K562 (cell line): Measurements from ENCODE around the gene SKIDA1. TPM values are rescaled to one million over a fixed set of nuclear protein-coding genes. Genes with fewer than 3 reads are reported as not detected.

Experiments
- ATAC-seq: fragments of 200-7000 bp; cut with Tn5 transposase; 3 replicates; pipeline ENCODE4 v1.9.1; 2020; ENCODE audit warnings: moderate library complexity
- BruUV-seq: library from RNA; stranded (reverse); fragments of 400-500 nt; replicated peaks from 2 replicates; lab custom pipeline; 2021; lab: Mats Ljungman, UMichigan
- CTCF ChIA-PET: fragments of 300-600 bp; formaldehyde crosslinking; extraction: SDS; loops from one replicate; lab custom pipeline; 2021; ENCODE audit warnings: low intra/inter-chr PET ratio; lab: Yijun Ruan, JAX
- POLR2A ChIA-PET: fragments of 300-600, 350-650 bp; sonication (Branson Sonifier 250); formaldehyde crosslinking; extraction: SDS; loops from one replicate; lab custom pipeline; 2021; ENCODE audit warnings: antibody characterized with exemption, inconsistent platforms; lab: Yijun Ruan, JAX
- DNase-seq, 4 experiments: peaks; one replicate each; pipeline versions ENCODE4 v3.0.0 to v3.0.0-alpha.2; 2011 to 2018; ENCODE audit warnings: low spot score in 3 of 4, mixed read lengths in 3 of 4; ENCODE audit errors: extremely low read depth in 1 of 4
- FAIRE-seq: peaks from 2 replicates; lab custom pipeline; 2011; peaks lifted over from hg19 to GRCh38; lab: Jason Lieb, UNC
- H2AFZ ChIP-seq: 2 replicates; pipeline ENCODE4 v1.6.0; 2011; ENCODE audit warnings: low read depth, low read length, control low read depth, inconsistent platforms
- H3K27ac ChIP-seq: fragments of 200-600 bp; 3 replicates; pipeline ENCODE4 v1.8.0; 2011; ENCODE audit warnings: low read depth, mild to moderate bottlenecking, control low read depth, inconsistent platforms, low read length, moderate library complexity, mixed read lengths; ENCODE audit errors: extremely low read depth
- H3K27me3 ChIP-seq, 2 experiments: fragments of 300-600 bp in 1 of 2; 2 replicates in 1 of 2; 3 replicates in 1 of 2; pipeline versions ENCODE4 v1.6.0 to v1.8.0; 2011; ENCODE audit warnings: inconsistent platforms in 2 of 2, low read length in 2 of 2, mild to moderate bottlenecking in 1 of 2, mixed read lengths in 1 of 2, moderate library complexity in 1 of 2; ENCODE audit not compliant: control insufficient read depth in 2 of 2, insufficient read depth in 2 of 2
- H3K36me3 ChIP-seq: fragments of 300-600 bp; 3 replicates; pipeline ENCODE4 v1.8.0; 2011; ENCODE audit warnings: mild to moderate bottlenecking, low read length, inconsistent platforms; ENCODE audit not compliant: control insufficient read depth, insufficient read depth
- H3K4me1 ChIP-seq, 2 experiments: fragments of 200-600 bp in 1 of 2; replicated peaks in 1 of 2; 2 replicates in 1 of 2; 3 replicates in 1 of 2; pipeline versions ENCODE4 v1.5.1 to v1.8.0; 2011; ENCODE audit warnings: inconsistent platforms in 2 of 2, low read length in 2 of 2, mild to moderate bottlenecking in 1 of 2, mixed read lengths in 1 of 2, moderate library complexity in 1 of 2; ENCODE audit not compliant: control insufficient read depth in 2 of 2, insufficient read depth in 2 of 2
- H3K4me2 ChIP-seq: 2 replicates; pipeline ENCODE4 v1.6.1; 2011; ENCODE audit warnings: low read length, control low read depth, inconsistent platforms, mixed read lengths; ENCODE audit not compliant: insufficient read depth
- H3K4me3 ChIP-seq: fragments of 200-600 bp; sonication (generic), shearing (Covaris generic); 2 replicates; pipeline ENCODE4 v1.5.1; 2016; ENCODE audit warnings: control low read depth, inconsistent platforms
- H3K79me2 ChIP-seq: fragments of 200-600 bp; 3 replicates; pipeline ENCODE4 v1.8.0; 2011; ENCODE audit warnings: low read length, inconsistent platforms; ENCODE audit not compliant: control insufficient read depth, insufficient read depth
- H3K9ac ChIP-seq, 2 experiments: 2 replicates each; pipeline versions ENCODE4 v1.6.0 to v1.6.1; 2011; ENCODE audit warnings: low read depth in 2 of 2, low read length in 2 of 2, control low read depth in 1 of 2, inconsistent platforms in 1 of 2, mild to moderate bottlenecking in 1 of 2, mixed read lengths in 1 of 2; ENCODE audit not compliant: insufficient read depth in 1 of 2
- H3K9me1 ChIP-seq: one replicate; pipeline ENCODE4 v1.6.0; 2011; ENCODE audit warnings: inconsistent platforms, mild to moderate bottlenecking, low read length, moderate library complexity; ENCODE audit not compliant: control insufficient read depth, insufficient read depth
- H3K9me3 ChIP-seq: replicated peaks from 2 replicates; pipeline ENCODE4 v1.5.1; 2011; ENCODE audit warnings: low read depth, low read length, inconsistent platforms; ENCODE audit not compliant: control insufficient read depth, insufficient read depth
- H4K20me1 ChIP-seq: replicated peaks from 2 replicates; pipeline ENCODE4 v1.6.1; 2011; ENCODE audit warnings: low read length, inconsistent platforms, mixed read lengths; ENCODE audit not compliant: control insufficient read depth, insufficient read depth
- FOXK1 ChIP-seq: sonication (generic); formaldehyde crosslinking; IDR thresholded peaks from 2 replicates; pipeline ENCODE4 v1.8.0; 2022; ENCODE audit warnings: missing genetic modification reagents, mild to moderate bottlenecking, borderline replicate concordance
- FUS ChIP-seq: fragments of 200-400 bp; formaldehyde crosslinking; optimal IDR thresholded peaks from 2 replicates; pipeline ENCODE3; 2017; ENCODE audit warnings: low read depth, low read length
- MED1 ChIP-seq: sonication (generic); formaldehyde crosslinking; IDR thresholded peaks from 2 replicates; pipeline ENCODE4 v1.8.1; 2023; ENCODE audit warnings: missing genetic modification reagents, borderline replicate concordance
- NCOA2 ChIP-seq, 2 experiments: fragments of 450-650 bp; IDR thresholded peaks; 2 replicates each; pipeline ENCODE4 v1.6.1; 2018; ENCODE audit warnings: mild to moderate bottlenecking in 2 of 2, moderate library complexity in 1 of 2; ENCODE audit not compliant: partially characterized antibody in 2 of 2
- TBL1XR1 ChIP-seq, 2 experiments: IDR thresholded peaks; 2 replicates each; pipeline ENCODE4 v1.6.1; 2012; ENCODE audit warnings: improper control_type of control experiment in 2 of 2, low read length in 2 of 2, mild to moderate bottlenecking in 1 of 2
- TRIM28 ChIP-seq: fragments of 450-650 bp; IDR thresholded peaks from 2 replicates; pipeline ENCODE4 v1.6.1; 2017
- ZNF551 ChIP-seq: fragments of 250-450 bp; sonication (Bioruptor Pico); IDR thresholded peaks from 2 replicates; pipeline ENCODE4 v1.5.0; 2021; ENCODE audit warnings: mild to moderate bottlenecking, moderate library complexity
- WGBS: fragments of 100-300 bp; shearing (Covaris generic); methylation state at CpG from one replicate; pipeline ENCODE4 v1.1.6; 2016; ENCODE audit warnings: low coverage, mixed read lengths; ENCODE audit not compliant: insufficient coverage; ENCODE audit errors: missing lambda C conversion rate; 5-methylcytosine and 5-hydroxymethylcytosine counted together
- in situ Hi-C: fragments of 300-500 bp; cut with MboI; formaldehyde crosslinking; loops from 4 replicates; pipeline ENCODE4 v1.15.0; 2018; ENCODE audit warnings: inconsistent platforms, mixed read lengths
- intact Hi-C: fragments of 100-400 bp; cut with micrococcal nuclease; formaldehyde crosslinking; loops from 2 replicates; pipeline ENCODE4 v1.14.2; 2022
- polyA plus RNA-seq, 8 experiments: library from polyadenylated mRNA; depleted of rRNA in 4 of 8; stranded (reverse) in 5 of 8; unstranded in 3 of 8; fragments of >200 nt; fragmentation: Nextera tagmentation in 2 of 8; fragmentation: Illumina TruSeq in 1 of 8; extraction: Ambion mirVana in 2 of 8; extraction: Trizol in 1 of 8; gene quantifications; 2 replicates each; pipeline versions ENCODE4 v1.2.1 to v1.2.3, GENCODE V29; 2011 to 2014; ENCODE audit warnings: inconsistent platforms in 1 of 8, missing spikeins in 1 of 8
- total RNA-seq, 7 experiments: library from RNA; depleted of rRNA in 6 of 7; stranded (reverse); fragments of >200 nt in 6 of 7; fragmentation: Illumina TruSeq in 2 of 7; extraction: Trizol in 2 of 7; gene quantifications; 2 replicates each; pipeline versions ENCODE4 v1.2.1 to v1.2.3, GENCODE V29; 2011 to 2021; ENCODE audit warnings: low replicate concordance in 1 of 7

SKIDA1 gene
- total and polyA plus RNA-seq, 9 of the 15 experiments (the other 6 are each of a cell fraction or from before 2014, with no cell fraction given) = 0.05 to 1.1 (median 0.42) TPM

GRCh38 chr10:21498377-21498776 lies 27.1 kb downstream of the SKIDA1 start:
- H3K27me3 ChIP-seq = no peaks in the 10 kb centered on the region
- H3K4me1 ChIP-seq = peaks cover 0 to 42% of the 10 kb centered on the region in 2 experiments; a peak in 3 of 5 replicates
- no peak overlapping the region for H3K4me2 ChIP-seq
- ChIA-PET POLR2A (interaction anchor here (0.7 kb wide), 1 partner anchor 8 kb away, joined by 3 read pairs; no protein-coding TSS in a partner anchor), CTCF (no interaction called here)
- no peaks in the 10 kb centered on the region for H3K36me3 ChIP-seq
- no peaks in the 10 kb centered on the region; the same call in 1 of the 2 replicates for H3K9me3 ChIP-seq
- intact Hi-C loops (loop anchor here (5.0 to 10.0 kb wide), 3 partner anchors 34 to 454 kb away; partner anchors contain the start of gene MLLT10), in situ Hi-C loops (loop anchor here (25.0 kb wide), 1 partner anchor 439 kb away; no protein-coding TSS in a partner anchor)
- no peak overlapping the region for H2AFZ ChIP-seq
- H4K20me1 ChIP-seq = no peaks in the 10 kb centered on the region
- no peaks in the 10 kb centered on the region for H3K79me2 ChIP-seq
- BruUV-seq = no TSS peak
- 63% methylated on average over 2 of the region's 2 CpGs for WGBS
- FAIRE-seq (no peak), ATAC-seq (no peak), DNase-seq (no peak)
- no peak overlapping the region for H3K9ac ChIP-seq
- no peak overlapping the region for H3K27ac ChIP-seq
- TF ChIP-seq FUS (no peak), MED1 (CRISPR knock-in tag) (no peak), TBL1XR1 (IDR thresholded peaks at IDR 0.05; ENCODE audit: low read length in 2 of 2) (no peak), ZNF551 (CRISPR knock-in tag) (no peak), NCOA2 (IDR thresholded peaks at IDR 0.05; ENCODE audit: partially characterized antibody in 2 of 2) (no peak), FOXK1 (CRISPR knock-in tag) (no peak), TRIM28 (no peak)
- no peaks in the 10 kb centered on the region for H3K9me1 ChIP-seq
- H3K4me3 ChIP-seq = no peak overlapping the region
